WTC11 (cell line): ENCODE results near the gene PLD1. TPM values are rescaled to one million over a fixed set of nuclear protein-coding genes. Genes with fewer than 3 reads are reported as not detected.
"Not testable (repeated sequence)": the region's sequence is repeated elsewhere in the genome, so short reads cannot be mapped to it uniquely, and the experiment has no call there.

Experiments used
- ATAC-seq: fragments of 200-7000 bp; cut with Tn5 transposase; 2 replicates; pipeline ENCODE4 v1.10.0; 2021; ENCODE audit warnings: mild to moderate bottlenecking, moderate library complexity
- CTCF ChIA-PET: fragments of 300-600 bp; sonication (Branson Sonifier 250); formaldehyde crosslinking; loops from one replicate; lab custom pipeline; 2021; ENCODE audit warnings: antibody characterized with exemption; lab: Charles Lee
- POLR2A ChIA-PET: fragments of 350-600 bp; sonication (Branson Sonifier 250); formaldehyde crosslinking; loops from one replicate; lab custom pipeline; 2021; ENCODE audit warnings: antibody characterized with exemption; lab: Charles Lee
- DNase-seq: peaks from one replicate; pipeline ENCODE4 v3.0.0; 2021; ENCODE audit warnings: low spot score
- H3K27ac Mint-ChIP-seq: 2 replicates; pipeline ENCODE4 v1.8.0; 2021; ENCODE audit warnings: mixed read lengths
- H3K27me3 Mint-ChIP-seq: 2 replicates; pipeline ENCODE4 v1.8.0; 2021; ENCODE audit warnings: low read depth, mild to moderate bottlenecking, moderate library complexity, mixed read lengths
- H3K36me3 Mint-ChIP-seq: 2 replicates; pipeline ENCODE4 v1.8.0; 2021; ENCODE audit warnings: mixed read lengths
- H3K4me1 Mint-ChIP-seq: 2 replicates; pipeline ENCODE4 v1.8.0; 2022; ENCODE audit warnings: mixed read lengths
- H3K4me3 Mint-ChIP-seq: 2 replicates; pipeline ENCODE4 v1.8.0; 2021; ENCODE audit warnings: mild to moderate bottlenecking, moderate library complexity, mixed read lengths
- H3K9me3 Mint-ChIP-seq: 2 replicates; pipeline ENCODE4 v1.8.0; 2021; ENCODE audit warnings: mixed read lengths
- ATF6 ChIP-seq: sonication (generic); formaldehyde crosslinking; IDR thresholded peaks from 2 replicates; pipeline ENCODE4 v1.8.1; 2023; ENCODE audit warnings: mild to moderate bottlenecking, missing genetic modification reagents
- CREB1 ChIP-seq: sonication (generic); formaldehyde crosslinking; IDR thresholded peaks from 2 replicates; pipeline ENCODE4 v1.8.0; 2023; ENCODE audit warnings: mild to moderate bottlenecking, missing genetic modification reagents
- E2F1 ChIP-seq: sonication (generic); formaldehyde crosslinking; IDR thresholded peaks from 2 replicates; pipeline ENCODE4 v1.8.0; 2022; ENCODE audit warnings: mild to moderate bottlenecking, missing genetic modification reagents
- ELF4 ChIP-seq: sonication (generic); formaldehyde crosslinking; IDR thresholded peaks from 2 replicates; pipeline ENCODE4 v1.8.1; 2022; ENCODE audit warnings: low read depth, mild to moderate bottlenecking, moderate library complexity, missing genetic modification reagents
- EMX1 ChIP-seq: fragments of 250-450 bp; sonication (Bioruptor Pico); IDR thresholded peaks from 2 replicates; pipeline ENCODE4 v1.8.0; 2021; ENCODE audit warnings: mild to moderate bottlenecking
- GRHL2 ChIP-seq: fragments of 250-450 bp; sonication (Bioruptor Pico); IDR thresholded peaks from 2 replicates; pipeline ENCODE4 v1.8.0; 2022; ENCODE audit warnings: mild to moderate bottlenecking, moderate library complexity; ENCODE audit not compliant: insufficient replicate concordance, severe bottlenecking
- HMGA2 ChIP-seq: fragments of 250-450 bp; sonication (Bioruptor Pico); IDR thresholded peaks from 2 replicates; pipeline ENCODE4 v1.4.0; 2021; ENCODE audit warnings: mild to moderate bottlenecking, moderate library complexity
- MXD4 ChIP-seq: fragments of 250-450 bp; sonication (Bioruptor Pico); IDR thresholded peaks from 2 replicates; pipeline ENCODE4 v1.8.0; 2021; ENCODE audit warnings: mild to moderate bottlenecking, moderate library complexity, borderline replicate concordance
- NR1H2 ChIP-seq: sonication (generic); formaldehyde crosslinking; IDR thresholded peaks from 2 replicates; pipeline ENCODE4 v1.9.0; 2021; ENCODE audit warnings: mild to moderate bottlenecking, moderate library complexity, missing genetic modification reagents
- OVOL2 ChIP-seq: fragments of 250-450 bp; sonication (Bioruptor Pico); IDR thresholded peaks from 2 replicates; pipeline ENCODE4 v1.9.0; 2021; ENCODE audit warnings: mild to moderate bottlenecking, borderline replicate concordance
- PREB ChIP-seq: sonication (generic); formaldehyde crosslinking; IDR thresholded peaks from 2 replicates; pipeline ENCODE4 v1.8.1; 2022; ENCODE audit warnings: mild to moderate bottlenecking, missing genetic modification reagents, moderate library complexity, borderline replicate concordance
- PRRX2 ChIP-seq: fragments of 250-450 bp; sonication (Bioruptor Pico); IDR thresholded peaks from 2 replicates; pipeline ENCODE4 v1.8.0; 2021; ENCODE audit warnings: mild to moderate bottlenecking
- RELA ChIP-seq: sonication (generic); formaldehyde crosslinking; IDR thresholded peaks from 2 replicates; pipeline ENCODE4 v1.8.1; 2022; ENCODE audit warnings: missing genetic modification reagents, mild to moderate bottlenecking, borderline replicate concordance
- SP1 ChIP-seq: sonication (generic); formaldehyde crosslinking; conservative IDR thresholded peaks from 2 replicates; pipeline ENCODE4 v1.8.1; 2022; ENCODE audit warnings: missing genetic modification reagents
- TEAD4 ChIP-seq: sonication (generic); formaldehyde crosslinking; IDR thresholded peaks from 2 replicates; pipeline ENCODE4 v1.8.0; 2022; ENCODE audit warnings: mild to moderate bottlenecking, missing genetic modification reagents
- TP53 ChIP-seq: sonication (generic); formaldehyde crosslinking; IDR thresholded peaks from 2 replicates; pipeline ENCODE4 v1.8.1; 2023; ENCODE audit warnings: mild to moderate bottlenecking, missing genetic modification reagents
- USF1 ChIP-seq: sonication (generic); formaldehyde crosslinking; IDR thresholded peaks from 2 replicates; pipeline ENCODE4 v1.8.0; 2022; ENCODE audit warnings: mild to moderate bottlenecking, missing genetic modification reagents
- ZBTB43 ChIP-seq: sonication (generic); formaldehyde crosslinking; IDR thresholded peaks from 2 replicates; pipeline ENCODE4 v1.8.1; 2023; ENCODE audit warnings: mild to moderate bottlenecking, missing genetic modification reagents
- ZNF138 ChIP-seq: sonication (generic); formaldehyde crosslinking; conservative IDR thresholded peaks from 2 replicates; pipeline ENCODE4 v1.8.1; 2022; ENCODE audit warnings: mild to moderate bottlenecking, moderate library complexity, missing genetic modification reagents
- ZNF423 ChIP-seq: fragments of 250-450 bp; sonication (Bioruptor Pico); IDR thresholded peaks from 2 replicates; pipeline ENCODE4 v2.1.2; 2022; ENCODE audit warnings: mild to moderate bottlenecking, moderate library complexity
- ZNF532 ChIP-seq: fragments of 250-450 bp; sonication (Bioruptor Pico); IDR thresholded peaks from 2 replicates; pipeline ENCODE4 v1.9.0; 2021; ENCODE audit warnings: mild to moderate bottlenecking, borderline replicate concordance
- total RNA-seq: library from RNA; stranded (reverse); gene quantifications from 3 replicates; pipeline ENCODE4 v1.2.3, GENCODE V29; 2021

PLD1 gene
- total RNA-seq, 1 experiment from 2014 or later = 4.0 TPM

GRCh38 chr3:171694888-171695287 lies 115.4 kb downstream of the PLD1 start:
- TF ChIP-seq TP53 (CRISPR knock-in tag) (no peak), SP1 (no peak), MXD4 (CRISPR knock-in tag) (no peak), CREB1 (CRISPR knock-in tag) (no peak), EMX1 (no peak), USF1 (no peak), ATF6 (no peak), E2F1 (CRISPR knock-in tag) (no peak), GRHL2 (CRISPR knock-in tag) (no peak), OVOL2 (no peak), NR1H2 (CRISPR knock-in tag) (no peak)
- TF ChIP-seq, all 79 proteins: peak for 0
- no peak overlapping the region for H3K4me3 Mint-ChIP-seq
- POLR2A ChIA-PET = no interaction called here
- no peak for DNase-seq
- no peaks in the 10 kb centered on the region for H3K4me1 Mint-ChIP-seq
- H3K27ac Mint-ChIP-seq = no peak overlapping the region
- no peaks in the 10 kb centered on the region for H3K9me3 Mint-ChIP-seq
- no peak for ATAC-seq
- no peaks in the 10 kb centered on the region for H3K36me3 Mint-ChIP-seq
- CTCF ChIA-PET = no interaction called here
- no peaks in the 10 kb centered on the region; the same call in 1 of the 2 replicates for H3K27me3 Mint-ChIP-seq

- ATAC-seq, H3K36me3 Mint-ChIP-seq, CTCF ChIA-PET, H3K27me3 Mint-ChIP-seq, DNase-seq, POLR2A ChIA-PET, H3K4me3 Mint-ChIP-seq, H3K27ac Mint-ChIP-seq, H3K4me1 Mint-ChIP-seq, H3K9me3 Mint-ChIP-seq: not testable (repeated sequence)
Observed at GRCh38 chr3:171692551-171692950, 117.7 kb downstream of the PLD1 start.

- H3K27me3 Mint-ChIP-seq = no peaks in the 10 kb centered on the region; the same call in 1 of the 2 replicates
- no peaks in the 10 kb centered on the region for H3K9me3 Mint-ChIP-seq
- no peak for TF ChIP-seq RELA (CRISPR knock-in tag)
- no peaks in the 10 kb centered on the region for H3K4me1 Mint-ChIP-seq
- DNase-seq = no peak
- H3K4me3 Mint-ChIP-seq = no peak overlapping the region
- ChIA-PET POLR2A (no interaction called here), CTCF (no interaction called here)
- H3K27ac Mint-ChIP-seq = no peak overlapping the region
- H3K36me3 Mint-ChIP-seq = no peaks in the 10 kb centered on the region
- ATAC-seq = no peak
Observed at GRCh38 chr3:171691485-171691884, 118.8 kb downstream of the PLD1 start.

GRCh38 chr3:171690281-171690680 lies 120.0 kb downstream of the PLD1 start:
- Mint-ChIP-seq H3K4me1 (no peaks in the 10 kb centered on the region), H3K4me3 (no peak overlapping the region), H3K9me3 (no peaks in the 10 kb centered on the region), H3K27me3 (no peaks in the 10 kb centered on the region; the same call in 1 of the 2 replicates), H3K27ac (no peak overlapping the region), H3K36me3 (no peaks in the 10 kb centered on the region)
- POLR2A ChIA-PET = no interaction called here
- DNase-seq = no peak
- ATAC-seq = no peak
- CTCF ChIA-PET = no interaction called here
- TF ChIP-seq ZNF138 (CRISPR knock-in tag) (no peak), ZNF532 (CRISPR knock-in tag) (no peak), PREB (CRISPR knock-in tag) (no peak), ZNF423 (CRISPR knock-in tag) (no peak), ZBTB43 (no peak), ELF4 (no peak), TEAD4 (no peak), PRRX2 (no peak), HMGA2 (CRISPR knock-in tag) (no peak)
